Measurements from ENCODE around the gene ADAMTS10.

ADAMTS10 gene

GRCh38 chr19:8552810-8553209, 57.7 kb downstream of the ADAMTS10 start:
- no peak for DNase-seq

GRCh38 chr19:8550070-8550469, 60.4 kb downstream of the ADAMTS10 start:
- DNase-seq: no peak

GRCh38 chr19:8545743-8546142, 64.8 kb downstream of the ADAMTS10 start:
- DNase-seq: no peak

GRCh38 chr19:8544168-8544567, 66.3 kb downstream of the ADAMTS10 start:
- no peak for DNase-seq

- DNase-seq: no peak
Measured at GRCh38 chr19:8539621-8540149, 70.8 kb downstream of the ADAMTS10 start.

- DNase-seq: no peak
Measured at GRCh38 chr19:8537099-8537498, 73.4 kb downstream of the ADAMTS10 start.

- DNase-seq: no peak
Measured at GRCh38 chr19:8536282-8536681, 74.2 kb downstream of the ADAMTS10 start.

GRCh38 chr19:8532225-8532624, 78.3 kb downstream of the ADAMTS10 start:
- DNase-seq: no peak

- DNase-seq: no peak
Measured at GRCh38 chr19:8531470-8531869, 79.0 kb downstream of the ADAMTS10 start.
